Measurements from ENCODE around the gene TACR2. TPM values are rescaled to one million over a fixed set of nuclear protein-coding genes. Genes with fewer than 3 reads are reported as not detected.

Gene TACR2
- total and polyA plus RNA-seq, 3 donors from 2014 or later, result 0.74 to 0.91 (median 0.87) TPM

GRCh38 chr10:69445041-69445440, 28.3 kb upstream of the TACR2 start:
- 87 to 90% methylated on average over 4 of the region's 4 CpGs for WGBS, 2 donors
- no peaks in the 10 kb centered on the region for H3K27me3 ChIP-seq
- no peaks in the 10 kb centered on the region for H3K9me3 ChIP-seq
- intact Hi-C loops (cut with DNase I; ENCODE audit: low total_unique reads), result no loop called here
- H3K4me1 ChIP-seq, result peaks cover 2% of the 10 kb centered on the region
- no peak overlapping the region for H3K27ac ChIP-seq
- H3K4me3 ChIP-seq, result no peak overlapping the region
- H3K36me3 ChIP-seq (ENCODE audit: low read depth, missing control alignments), result no peaks in the 10 kb centered on the region
- TF ChIP-seq CTCF (IDR thresholded peaks at IDR 0.05) (no peak), POLR2A (IDR thresholded peaks at IDR 0.05) (no peak)
- DNase-seq, result no peak

DNA sequence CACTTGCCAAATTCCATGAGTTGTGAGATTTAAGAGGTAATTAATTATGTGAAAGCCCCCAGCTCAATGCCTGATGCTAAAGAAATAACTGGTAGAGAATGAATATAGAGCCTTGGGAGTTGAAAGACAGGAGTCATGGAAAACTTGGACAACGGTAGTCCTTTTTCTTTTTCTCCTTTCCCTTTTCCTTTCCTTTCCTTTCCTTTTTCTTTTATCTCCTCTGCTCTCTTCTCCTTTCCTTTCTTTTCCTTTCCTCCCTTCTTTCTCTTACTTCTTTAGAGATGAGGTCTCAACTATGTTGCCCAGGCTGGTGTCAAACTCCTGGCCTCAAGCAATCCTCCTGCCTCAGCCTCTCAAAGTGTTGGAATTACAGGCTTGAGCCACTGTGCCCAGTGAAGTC, 26.6 kb upstream of the TACR2 start:
- intact Hi-C loops (cut with DNase I; ENCODE audit: low total_unique reads), result no loop called here
- no peaks in the 10 kb centered on the region for H3K9me3 ChIP-seq
- DNase-seq, result no peak
- no peak overlapping the region for H3K4me3 ChIP-seq
- no peak overlapping the region for H3K27ac ChIP-seq
- TF ChIP-seq POLR2A (IDR thresholded peaks at IDR 0.05) (no peak), CTCF (IDR thresholded peaks at IDR 0.05) (no peak)
- H3K27me3 ChIP-seq, result no peaks in the 10 kb centered on the region
- WGBS, 2 donors, result 86 to 94% methylated on average over 1 of the region's 1 CpG
- no peaks in the 10 kb centered on the region for H3K36me3 ChIP-seq (ENCODE audit: low read depth, missing control alignments)
- no peaks in the 10 kb centered on the region for H3K4me1 ChIP-seq

DNA sequence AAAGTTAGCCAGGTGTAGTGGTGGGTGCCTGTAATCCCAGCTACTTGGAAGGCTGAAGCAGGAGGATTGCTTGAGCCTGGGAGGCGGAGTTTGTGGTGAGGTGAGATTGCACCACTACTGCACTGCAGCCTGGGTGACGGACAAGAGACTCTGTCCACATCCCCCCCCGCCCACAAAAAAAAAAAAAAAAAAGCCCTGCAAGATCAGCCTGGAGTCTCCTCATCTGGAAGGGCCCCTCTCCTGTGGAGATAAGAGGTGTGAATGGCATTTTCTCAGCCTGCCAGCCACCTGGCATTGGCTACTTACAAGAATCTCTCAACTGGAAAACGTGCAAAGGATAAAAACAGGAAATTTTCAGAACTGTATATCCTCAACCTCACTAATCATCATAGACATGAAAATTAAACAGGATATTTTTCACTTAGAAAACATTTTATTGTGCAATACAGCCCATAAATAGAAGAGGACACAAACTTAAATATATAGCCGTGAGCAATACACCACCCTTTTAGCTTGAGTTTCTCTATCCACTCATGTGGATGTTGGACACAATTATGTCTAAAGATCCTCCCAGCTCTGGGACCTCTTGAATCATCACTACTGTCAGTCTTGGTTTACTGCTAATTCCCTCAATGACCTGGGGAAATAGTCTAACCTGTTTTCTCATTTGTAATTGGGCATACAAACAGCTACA, 23.2 kb upstream of the TACR2 start:
- Histone ChIP-seq H3K9me3 (no peaks in the 10 kb centered on the region), H3K27me3 (no peaks in the 10 kb centered on the region), H3K4me3 (no peak overlapping the region), H3K36me3 (ENCODE audit: low read depth, missing control alignments) (no peaks in the 10 kb centered on the region), H3K4me1 (no peaks in the 10 kb centered on the region), H3K27ac (no peak overlapping the region)
- no peak for DNase-seq
- TF ChIP-seq CTCF (IDR thresholded peaks at IDR 0.05) (no peak), POLR2A (IDR thresholded peaks at IDR 0.05) (no peak)
- 63 to 73% methylated on average over 5 of the region's 5 CpGs for WGBS, 2 donors
- intact Hi-C loops (cut with DNase I; ENCODE audit: low total_unique reads), result loop anchor here (10.0 kb wide), 1 partner anchor 205 kb away; no protein-coding TSS in a partner anchor

- Histone ChIP-seq H3K27ac (no peak overlapping the region), H3K4me1 (no peaks in the 10 kb centered on the region), H3K36me3 (ENCODE audit: low read depth, missing control alignments) (no peaks in the 10 kb centered on the region), H3K27me3 (no peaks in the 10 kb centered on the region), H3K9me3 (no peaks in the 10 kb centered on the region), H3K4me3 (no peak overlapping the region)
- no peak for DNase-seq
- TF ChIP-seq POLR2A (IDR thresholded peaks at IDR 0.05) (no peak), CTCF (IDR thresholded peaks at IDR 0.05) (no peak)
- intact Hi-C loops (cut with DNase I; ENCODE audit: low total_unique reads), result loop anchor here (10.0 kb wide), 1 partner anchor 205 kb away; no protein-coding TSS in a partner anchor
- 50 to 79% methylated on average over 1 to 5 of the region's 5 CpGs for WGBS, 2 donors
Measured at GRCh38 chr10:69439350-69439739, 22.6 kb upstream of the TACR2 start.

All from testis (tissue), 3 donors.